ENCODE measurements around the gene IFRD2.

- TF ChIP-seq CTCF (conservative IDR thresholded peaks at IDR 0.05 in 1 of 2, IDR thresholded peaks at IDR 0.05 in 1 of 2; ENCODE audit: low read depth in 1 of 2, low read length in 2 of 2) = no peak
- TF ChIP-seq EZH2 (IDR thresholded peaks at IDR 0.05; ENCODE audit: low read length, missing control alignments) = no peak
These were observed 22.8 kb downstream of the IFRD2 start for GRCh38 chr3:50269460-50269859.
